Measurements from ENCODE around the gene KY. TPM values are rescaled to one million over a fixed set of nuclear protein-coding genes. Genes with fewer than 3 reads are reported as not detected.

Gene KY
- total RNA-seq, 1 donor from 2014 or later: 0.04 TPM

DNA sequence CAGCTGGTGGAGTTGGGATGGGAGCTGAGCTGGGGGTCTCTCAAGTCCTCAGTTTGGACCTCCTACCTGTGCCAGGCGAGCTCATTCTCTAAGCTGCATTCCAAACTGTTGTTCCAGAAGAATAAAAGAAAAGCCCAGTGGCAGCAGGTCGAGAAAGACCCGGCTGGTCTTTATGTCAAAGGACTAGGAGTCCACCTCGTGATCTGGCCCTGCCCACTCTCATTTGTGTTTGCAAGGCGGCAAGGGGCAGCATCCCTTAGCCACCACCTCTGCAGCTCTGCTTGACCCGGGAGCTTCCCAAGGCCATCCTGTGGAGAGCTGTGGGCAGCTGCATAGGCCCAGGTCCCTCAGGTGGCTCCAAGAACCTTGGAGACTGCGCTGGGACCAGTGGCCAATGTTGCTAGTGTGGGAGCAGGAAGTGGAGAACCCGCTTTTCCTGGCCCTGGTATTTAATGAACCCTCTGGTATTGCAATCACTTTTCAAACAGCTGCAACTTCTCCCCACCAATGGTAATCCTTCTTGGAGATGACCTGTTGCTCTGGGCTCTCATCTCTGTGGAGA, 30.9 kb downstream of the KY start:
- no peak for TF ChIP-seq CTCF (IDR thresholded peaks at IDR 0.05; ENCODE audit: insufficient read depth, low read length, poor library complexity, severe bottlenecking)
- DNase-seq (ENCODE audit: low read depth): no peak
- no peaks in the 10 kb centered on the region for H3K36me3 ChIP-seq (ENCODE audit: control insufficient read depth, insufficient read depth, low read length)
- no peaks in the 10 kb centered on the region for H3K27me3 ChIP-seq (ENCODE audit: control insufficient read depth, insufficient read depth, low read length)
- no peak overlapping the region for H3K4me3 ChIP-seq (ENCODE audit: low read depth, low read length)

DNA sequence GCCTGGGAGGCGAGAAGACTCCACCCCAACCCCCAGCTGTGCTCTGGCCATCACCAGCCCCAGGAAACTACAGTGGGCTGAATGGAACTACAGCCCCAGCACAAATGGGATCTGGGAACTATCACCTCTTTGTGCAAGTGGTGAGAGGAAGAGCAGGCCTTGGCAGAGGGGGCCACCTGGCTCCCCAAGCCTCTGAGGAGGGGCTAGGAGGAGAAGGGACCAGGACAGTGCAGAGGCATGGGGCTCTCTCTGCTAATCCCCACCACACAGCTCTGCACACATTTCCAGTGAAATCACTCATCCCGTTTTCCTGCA, 31.6 kb downstream of the KY start:
- TF ChIP-seq CTCF (IDR thresholded peaks at IDR 0.05; ENCODE audit: insufficient read depth, low read length, poor library complexity, severe bottlenecking): no peak
- Histone ChIP-seq H3K27me3 (ENCODE audit: control insufficient read depth, insufficient read depth, low read length) (no peaks in the 10 kb centered on the region), H3K4me3 (ENCODE audit: low read depth, low read length) (no peak overlapping the region), H3K36me3 (ENCODE audit: control insufficient read depth, insufficient read depth, low read length) (no peaks in the 10 kb centered on the region)
- DNase-seq (ENCODE audit: low read depth): no peak

- H3K36me3 ChIP-seq (ENCODE audit: control insufficient read depth, insufficient read depth, low read length): no peaks in the 10 kb centered on the region
- TF ChIP-seq CTCF (IDR thresholded peaks at IDR 0.05; ENCODE audit: insufficient read depth, low read length, poor library complexity, severe bottlenecking): no peak
- no peak overlapping the region for H3K4me3 ChIP-seq (ENCODE audit: low read depth, low read length)
- no peak for DNase-seq (ENCODE audit: low read depth)
- no peaks in the 10 kb centered on the region for H3K27me3 ChIP-seq (ENCODE audit: control insufficient read depth, insufficient read depth, low read length)
Measured at GRCh38 chr3:134618478-134619300, 32.1 kb downstream of the KY start.

DNA sequence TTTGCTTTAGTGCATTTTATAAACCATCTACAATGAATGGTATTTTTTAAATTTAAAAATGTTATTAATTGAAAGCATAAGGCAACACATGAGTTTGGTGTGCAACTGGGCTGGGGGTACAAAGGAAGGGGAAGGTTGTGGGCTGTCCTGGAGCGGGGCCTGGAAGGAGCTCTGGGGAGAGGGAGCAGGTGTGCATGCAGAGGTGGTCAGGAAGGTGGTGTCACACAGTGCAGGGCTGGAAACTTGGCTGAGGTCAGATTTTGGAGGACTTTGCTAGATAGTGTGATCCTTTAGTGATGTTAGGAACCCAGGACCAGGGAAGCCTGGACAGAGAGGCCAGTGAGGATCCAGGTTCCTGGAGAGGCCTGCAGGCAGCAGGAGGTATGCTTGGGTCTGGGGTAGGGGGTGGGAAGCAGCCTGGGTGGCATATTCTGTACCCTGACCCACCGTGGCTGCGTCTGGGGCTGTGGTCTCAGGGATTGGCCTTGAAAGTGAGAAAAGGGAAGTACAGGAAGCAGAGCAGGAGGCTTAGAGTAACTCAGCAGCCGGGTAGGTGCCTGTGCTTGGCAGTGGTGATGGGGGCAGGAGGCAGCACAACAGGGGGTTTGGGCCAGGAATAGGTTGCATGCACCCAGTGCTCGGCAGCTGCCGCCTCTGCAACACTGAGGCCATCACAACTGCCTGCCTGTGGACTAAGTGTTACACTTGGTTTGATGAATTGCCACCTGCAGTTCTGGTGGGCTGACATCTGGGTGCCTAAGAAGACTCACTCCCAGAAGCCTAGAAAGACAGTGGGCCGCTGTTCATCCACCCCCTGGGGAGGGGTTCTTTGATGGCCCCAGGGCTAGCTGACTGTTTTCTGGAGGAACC, 33.0 kb downstream of the KY start:
- Histone ChIP-seq H3K27me3 (ENCODE audit: control insufficient read depth, insufficient read depth, low read length) (no peaks in the 10 kb centered on the region), H3K36me3 (ENCODE audit: control insufficient read depth, insufficient read depth, low read length) (no peaks in the 10 kb centered on the region), H3K4me3 (ENCODE audit: low read depth, low read length) (no peak overlapping the region)
- TF ChIP-seq CTCF (IDR thresholded peaks at IDR 0.05; ENCODE audit: insufficient read depth, low read length, poor library complexity, severe bottlenecking): no peak
- DNase-seq (ENCODE audit: low read depth): no peak

DNA sequence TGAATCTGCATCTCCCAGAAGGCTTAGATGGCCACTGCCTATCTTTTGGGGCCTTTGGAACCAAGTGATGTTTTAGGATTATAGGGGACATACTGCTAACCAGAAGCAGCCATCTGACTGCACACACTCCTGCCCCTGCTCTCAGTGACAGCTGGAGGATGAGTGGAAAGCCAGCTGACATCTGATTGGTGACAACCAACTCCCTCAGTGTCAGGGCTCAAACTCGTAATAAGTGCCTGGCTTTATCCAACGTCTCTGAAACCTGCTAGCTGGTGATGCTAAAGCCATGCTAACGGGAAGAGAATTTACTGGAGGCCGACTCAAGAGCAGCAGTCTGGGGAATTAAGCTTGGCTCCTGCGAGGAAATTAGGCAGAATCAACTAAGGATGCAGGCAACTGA, 35.1 kb downstream of the KY start:
- H3K36me3 ChIP-seq (ENCODE audit: control insufficient read depth, insufficient read depth, low read length): no peaks in the 10 kb centered on the region
- H3K27me3 ChIP-seq (ENCODE audit: control insufficient read depth, insufficient read depth, low read length): peaks cover 5% of the 10 kb centered on the region
- no peak for DNase-seq (ENCODE audit: low read depth)

More for the DNA sequence above, 35.1 kb downstream of the KY start:
- no peak overlapping the region for H3K4me3 ChIP-seq (ENCODE audit: low read depth, low read length)
- no peak for TF ChIP-seq CTCF (IDR thresholded peaks at IDR 0.05; ENCODE audit: insufficient read depth, low read length, poor library complexity, severe bottlenecking)

All from kidney epithelial cell (primary cell).